BLaER1 treated with 17β-estradiol and CSF1 and Interleukin-3, amounts not matched to agents 10 nM and 100 nM (cell line): Measurements from ENCODE around the gene PDCD2L.
"Not testable (repeated sequence)": the region's sequence is repeated elsewhere in the genome, so short reads cannot be mapped to it uniquely, and the experiment has no call there.

Source experiments
- H3K27ac ChIP-seq, 11 experiments: shearing (Covaris generic); formaldehyde crosslinking; 2 replicates each; pipeline ENCODE4 v1.8.1; 2022
- H3K27me3 ChIP-seq, 11 experiments: shearing (Covaris generic); formaldehyde crosslinking; 2 replicates each; pipeline ENCODE4 v1.8.1; 2022
- H3K36me3 ChIP-seq, 11 experiments: shearing (Covaris generic); formaldehyde crosslinking; 2 replicates each; pipeline ENCODE4 v1.8.1; 2022
- H3K4me1 ChIP-seq, 10 experiments: shearing (Covaris generic); formaldehyde crosslinking; 2 replicates each; pipeline ENCODE4 v1.8.1; 2022
- H3K4me2 ChIP-seq, 11 experiments: shearing (Covaris generic); formaldehyde crosslinking; 2 replicates each; pipeline ENCODE4 v1.8.1; 2022
- H3K4me3 ChIP-seq, 10 experiments: shearing (Covaris generic); formaldehyde crosslinking; 2 replicates each; pipeline ENCODE4 v1.8.1; 2022
- H3K9ac ChIP-seq, 11 experiments: shearing (Covaris generic); formaldehyde crosslinking; 2 replicates each; pipeline ENCODE4 v1.8.1; 2022
- H3K9me3 ChIP-seq, 11 experiments: shearing (Covaris generic); formaldehyde crosslinking; replicated peaks in 1 of 11; 2 replicates each; pipeline ENCODE4 v1.8.1; 2022
- H4K20me1 ChIP-seq, 11 experiments: shearing (Covaris generic); formaldehyde crosslinking; 2 replicates each; pipeline ENCODE4 v1.8.1; 2022
- Cebpa-rat ChIP-seq, 11 experiments: shearing (Covaris generic); IDR thresholded peaks; 2 replicates each; pipeline ENCODE4 v1.8.1; 2022

The PDCD2L gene

DNA sequence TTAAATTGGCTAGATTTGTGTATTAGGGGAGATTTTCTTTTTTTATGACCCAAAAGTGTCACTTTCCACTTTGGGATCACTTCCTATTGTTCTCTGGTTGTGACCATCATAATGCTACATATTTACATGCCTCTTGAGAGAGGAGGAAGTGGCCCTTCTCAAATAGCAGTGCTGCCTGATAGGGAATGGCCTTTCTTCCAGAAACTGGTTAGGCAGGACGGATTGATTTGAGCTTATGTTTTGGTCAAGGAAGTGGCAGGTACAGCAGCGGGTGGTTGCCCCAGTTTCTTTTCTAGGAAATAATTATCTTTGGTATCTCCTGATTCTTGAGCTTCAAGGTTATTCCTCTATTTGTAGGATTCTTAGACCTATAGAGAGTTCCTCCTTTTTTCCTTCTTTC, 55.4 kb downstream of the PDCD2L start:
- no peak for TF ChIP-seq Cebpa-rat (IDR thresholded peaks at IDR 0.05)
- H3K4me3 ChIP-seq = no peak overlapping the region
- H4K20me1 ChIP-seq = peaks cover 41 to 99% (median 92%) of the 10 kb centered on the region in 11 experiments; a peak in 21 of 22 replicates
- no peak overlapping the region for H3K4me2 ChIP-seq
- no peak overlapping the region for H3K27ac ChIP-seq
- no peak overlapping the region for H3K9ac ChIP-seq
- H3K27me3 ChIP-seq = no peaks in the 10 kb centered on the region
- no peaks in the 10 kb centered on the region for H3K9me3 ChIP-seq
- peaks cover 93 to 100% (median 98%) of the 10 kb centered on the region in 11 experiments for H3K36me3 ChIP-seq
- H3K4me1 ChIP-seq = peaks cover 0 to 17% (median 0%) of the 10 kb centered on the region in 10 experiments; a peak in 4 of 20 replicates

GRCh38 chr19:34461375-34462100, 57.3 kb downstream of the PDCD2L start:
- no peaks in the 10 kb centered on the region for H3K9me3 ChIP-seq
- H3K4me1 ChIP-seq = peaks cover 0 to 17% (median 0%) of the 10 kb centered on the region in 10 experiments; a peak in 4 of 20 replicates
- no peak overlapping the region; a peak in 1 of 22 replicates for H3K9ac ChIP-seq
- H3K27ac ChIP-seq = no peak overlapping the region
- no peak overlapping the region for H3K4me2 ChIP-seq
- no peak overlapping the region for H3K4me3 ChIP-seq
- peaks cover 41 to 99% (median 94%) of the 10 kb centered on the region in 11 experiments; a peak in 21 of 22 replicates for H4K20me1 ChIP-seq
- H3K27me3 ChIP-seq = no peaks in the 10 kb centered on the region
- TF ChIP-seq Cebpa-rat (IDR thresholded peaks at IDR 0.05) = no peak
- peaks cover 93 to 100% (median 98%) of the 10 kb centered on the region in 11 experiments for H3K36me3 ChIP-seq

DNA sequence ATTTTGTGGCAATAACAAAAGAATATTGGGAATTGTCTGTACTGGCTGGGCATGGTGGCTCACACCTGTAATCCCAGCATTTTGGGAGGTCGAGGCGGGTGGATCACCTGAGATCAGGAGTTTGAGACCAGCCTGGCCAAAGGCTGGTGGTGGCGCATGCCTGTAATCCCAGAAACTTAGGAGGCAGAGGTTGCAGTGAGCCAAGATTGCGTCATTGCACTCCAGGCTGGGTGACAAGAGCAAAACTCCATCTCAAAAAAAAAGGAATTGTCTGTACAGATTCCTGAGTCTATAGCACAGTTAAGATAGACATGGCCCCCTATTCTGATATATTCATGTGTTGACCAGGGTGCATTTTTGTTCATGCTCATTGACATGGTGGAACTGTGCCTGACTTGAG, 60.6 kb downstream of the PDCD2L start:
- peak in 2 of 11 experiments; percentile 44 to 60; a peak in 3 of 22 replicates for TF ChIP-seq Cebpa-rat (IDR thresholded peaks at IDR 0.05)
- H3K9me3 ChIP-seq, H3K4me3 ChIP-seq, H3K9ac ChIP-seq, H3K4me1 ChIP-seq, H3K4me2 ChIP-seq, H3K27ac ChIP-seq, H3K27me3 ChIP-seq: not testable (repeated sequence)
- Histone ChIP-seq H4K20me1 (peaks cover 26 to 94% (median 88%) of the 10 kb centered on the region in 11 experiments; a peak in 21 of 22 replicates), H3K36me3 (peaks cover 98 to 100% (median 100%) of the 10 kb centered on the region in 11 experiments)

DNA sequence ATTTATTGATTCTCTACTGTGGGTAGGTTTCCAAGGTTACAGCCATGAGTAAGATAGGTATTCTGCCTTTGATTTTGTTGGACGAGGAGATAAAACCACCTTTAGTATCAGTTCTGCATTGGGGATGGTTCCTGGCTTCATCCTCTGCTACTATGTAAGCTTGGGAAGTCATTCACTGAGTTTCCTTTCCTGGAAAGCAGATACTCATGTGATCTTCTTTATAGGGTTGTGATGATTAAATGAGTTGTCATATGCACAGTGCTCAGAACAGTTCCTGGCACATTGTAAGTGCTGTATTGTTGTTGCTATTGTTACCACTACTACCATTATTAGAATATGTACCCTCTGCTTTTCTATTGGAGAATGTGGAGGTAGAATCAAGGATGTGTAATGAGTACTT, 64.2 kb downstream of the PDCD2L start:
- H3K4me2 ChIP-seq = no peak overlapping the region
- peaks cover 0 to 81% (median 53%) of the 10 kb centered on the region in 11 experiments; a peak in 19 of 22 replicates for H4K20me1 ChIP-seq
- H3K27ac ChIP-seq = no peak overlapping the region
- no peaks in the 10 kb centered on the region for H3K27me3 ChIP-seq
- peaks cover 0 to 15% (median 0%) of the 10 kb centered on the region in 10 experiments; a peak in 6 of 20 replicates for H3K4me1 ChIP-seq
- no peak for TF ChIP-seq Cebpa-rat (IDR thresholded peaks at IDR 0.05)
- no peak overlapping the region for H3K9ac ChIP-seq
- H3K36me3 ChIP-seq = peaks cover 98 to 100% (median 100%) of the 10 kb centered on the region in 11 experiments
- H3K4me3 ChIP-seq = no peak overlapping the region
- no peaks in the 10 kb centered on the region for H3K9me3 ChIP-seq

GRCh38 chr19:34469026-34469425, 64.8 kb downstream of the PDCD2L start:
- not testable (repeated sequence) for H3K4me2 ChIP-seq, H3K27me3 ChIP-seq, H3K9me3 ChIP-seq, H3K9ac ChIP-seq, H3K27ac ChIP-seq, H3K4me3 ChIP-seq
- Histone ChIP-seq H3K36me3 (peaks cover 92 to 100% (median 98%) of the 10 kb centered on the region in 11 experiments), H4K20me1 (peaks cover 0 to 75% (median 48%) of the 10 kb centered on the region in 11 experiments; a peak in 19 of 22 replicates), H3K4me1 (peaks cover 0 to 21% (median 1%) of the 10 kb centered on the region in 10 experiments; a peak in 10 of 20 replicates)

- Histone ChIP-seq H3K4me1 (peaks cover 0 to 51% (median 20%) of the 10 kb centered on the region in 10 experiments; a peak in 11 of 20 replicates), H3K9me3 (no peaks in the 10 kb centered on the region), H3K9ac (no peak overlapping the region), H3K4me3 (no peak overlapping the region), H3K27ac (no peak overlapping the region), H3K27me3 (no peaks in the 10 kb centered on the region), H3K36me3 (peaks cover 62 to 76% (median 70%) of the 10 kb centered on the region in 11 experiments), H3K4me2 (no peak overlapping the region), H4K20me1 (peaks cover 0 to 44% (median 24%) of the 10 kb centered on the region in 11 experiments; a peak in 18 of 22 replicates)
- no peak for TF ChIP-seq Cebpa-rat (IDR thresholded peaks at IDR 0.05)
These were observed 67.9 kb downstream of the PDCD2L start for GRCh38 chr19:34471906-34472700.

GRCh38 chr19:34474233-34474989, 70.2 kb downstream of the PDCD2L start:
- H3K9ac ChIP-seq = peak overlapping the region in 4 of 11 experiments; percentile 1 to 69 (median 42); a peak in 5 of 22 replicates
- H3K4me2 ChIP-seq = peak overlapping the region in 5 of 11 experiments; percentile 53 to 93 (median 85); a peak in 10 of 22 replicates
- H3K27ac ChIP-seq = peak overlapping the region in 7 of 11 experiments; percentile 1 to 83 (median 61); a peak in 9 of 22 replicates
- peaks cover 40 to 53% (median 48%) of the 10 kb centered on the region in 11 experiments for H3K36me3 ChIP-seq
- no peaks in the 10 kb centered on the region for H3K27me3 ChIP-seq
- H3K4me3 ChIP-seq = no peak overlapping the region
- H3K4me1 ChIP-seq = peaks cover 0 to 47% (median 20%) of the 10 kb centered on the region in 10 experiments; a peak in 11 of 20 replicates
- H3K9me3 ChIP-seq = no peaks in the 10 kb centered on the region
- peaks cover 0 to 26% (median 8%) of the 10 kb centered on the region in 11 experiments; a peak in 9 of 22 replicates for H4K20me1 ChIP-seq
- TF ChIP-seq Cebpa-rat (IDR thresholded peaks at IDR 0.05) = no peak
